HEK293 (cell line): ENCODE results near the gene RNF217.

Experiments
- CTCF ChIA-PET: fragments of 350-600 bp; formaldehyde crosslinking; extraction: SDS; loops from one replicate; lab custom pipeline; 2021; ENCODE audit warnings: antibody characterized with exemption; lab: Yijun Ruan, JAX
- POLR2A ChIA-PET: fragments of 300-600 bp; formaldehyde crosslinking; extraction: SDS; loops from one replicate; lab custom pipeline; 2020; ENCODE audit warnings: antibody characterized with exemption, inconsistent platforms; lab: Yijun Ruan, JAX
- H3K27ac ChIP-seq: fragments of 200-500 bp; sonication (Bioruptor generic); 2 replicates; pipeline ENCODE4 v1.5.1; 2014; ENCODE audit warnings: low read depth, low read length, control low read depth, inconsistent platforms; ENCODE audit errors: extremely low read depth
- H3K36me3 ChIP-seq, 2 experiments: fragments of 200-500 bp in 1 of 2; sonication (Bioruptor generic) in 1 of 2; 1 replicate in 1 of 2; 2 replicates in 1 of 2; pipeline ENCODE4 v1.5.1; 2014 to 2017; ENCODE audit warnings: inconsistent platforms in 2 of 2, low read length in 2 of 2; ENCODE audit not compliant: control insufficient read depth in 2 of 2, insufficient read depth in 1 of 2
- H3K4me1 ChIP-seq: fragments of 200-500 bp; sonication (Bioruptor generic); 2 replicates; pipeline ENCODE4 v1.5.1; 2014; ENCODE audit warnings: mild to moderate bottlenecking, low read length, inconsistent platforms; ENCODE audit not compliant: control insufficient read depth, insufficient read depth
- H3K4me3 ChIP-seq: 2 replicates; pipeline ENCODE4 v1.5.1; 2011; ENCODE audit warnings: low read depth, mild to moderate bottlenecking, control low read depth, low read length, moderate library complexity
- H3K9me3 ChIP-seq: fragments of 200-500 bp; sonication (Bioruptor generic); 2 replicates; pipeline ENCODE4 v1.5.1; 2014; ENCODE audit warnings: low read depth, low read length, inconsistent platforms; ENCODE audit not compliant: control insufficient read depth, insufficient read depth
- KLF8 ChIP-seq: fragments of 450-650 bp; formaldehyde crosslinking; IDR thresholded peaks from 2 replicates; pipeline ENCODE4 v1.5.1; 2016; ENCODE audit warnings: missing biosample characterization, missing genetic modification characterization
- PRDM1 ChIP-seq: fragments of 450-650 bp; formaldehyde crosslinking; IDR thresholded peaks from 2 replicates; pipeline ENCODE4; 2016; ENCODE audit warnings: missing biosample characterization, missing genetic modification characterization
- SETDB1 ChIP-seq: IDR thresholded peaks from one replicate; pipeline ENCODE4 v1.6.1; 2017; ENCODE audit warnings: mild to moderate bottlenecking, low read length, moderate library complexity, mixed read lengths; ENCODE audit not compliant: insufficient read length
- ZBTB48 ChIP-seq: fragments of 450-650 bp; formaldehyde crosslinking; IDR thresholded peaks from 2 replicates; pipeline ENCODE4 v1.5.1; 2016; ENCODE audit warnings: missing biosample characterization, missing genetic modification characterization
- ZEB2 ChIP-seq: fragments of 450-650 bp; formaldehyde crosslinking; IDR thresholded peaks from 2 replicates; pipeline ENCODE4 v1.5.1; 2016; ENCODE audit warnings: missing biosample characterization, missing genetic modification characterization
- ZIC2 ChIP-seq: fragments of 450-650 bp; formaldehyde crosslinking; IDR thresholded peaks from 2 replicates; pipeline ENCODE4 v1.5.1; 2016; ENCODE audit warnings: missing biosample characterization, missing genetic modification characterization
- ZNF138 ChIP-seq: fragments of 450-650 bp; formaldehyde crosslinking; IDR thresholded peaks from 2 replicates; pipeline ENCODE4 v1.5.1; 2016; ENCODE audit warnings: missing biosample characterization, missing genetic modification characterization, borderline replicate concordance
- ZNF266 ChIP-seq: fragments of 450-650 bp; formaldehyde crosslinking; IDR thresholded peaks from 2 replicates; pipeline ENCODE4 v1.5.1; 2016; ENCODE audit warnings: missing biosample characterization, missing genetic modification characterization, low read depth
- ZNF335 ChIP-seq: fragments of 450-650 bp; formaldehyde crosslinking; conservative IDR thresholded peaks from 2 replicates; pipeline ENCODE4 v1.5.1; 2016; ENCODE audit warnings: missing biosample characterization, missing genetic modification characterization
- ZNF366 ChIP-seq: fragments of 450-650 bp; formaldehyde crosslinking; conservative IDR thresholded peaks from 2 replicates; pipeline ENCODE4 v1.5.1; 2016; ENCODE audit warnings: missing biosample characterization, missing genetic modification characterization
- ZNF423 ChIP-seq: fragments of 450-650 bp; formaldehyde crosslinking; IDR thresholded peaks from 2 replicates; pipeline ENCODE4 v1.5.1; 2016; ENCODE audit warnings: missing biosample characterization, missing genetic modification characterization
- ZNF473 ChIP-seq: fragments of 450-650 bp; formaldehyde crosslinking; IDR thresholded peaks from 2 replicates; pipeline ENCODE4 v1.5.1; 2017; ENCODE audit warnings: missing biosample characterization, missing genetic modification characterization
- ZNF521 ChIP-seq: fragments of 450-650 bp; formaldehyde crosslinking; IDR thresholded peaks from 2 replicates; pipeline ENCODE4 v1.5.1; 2017; ENCODE audit warnings: missing biosample characterization, mild to moderate bottlenecking, missing genetic modification characterization
- ZNF561 ChIP-seq: fragments of 450-650 bp; IDR thresholded peaks from 2 replicates; pipeline ENCODE4 v1.5.1; 2018; ENCODE audit warnings: missing biosample characterization, missing genetic modification characterization, borderline replicate concordance
- ZNF585B ChIP-seq: fragments of 450-650 bp; formaldehyde crosslinking; IDR thresholded peaks from 2 replicates; pipeline ENCODE4 v1.5.1; 2016; ENCODE audit warnings: missing biosample characterization, missing genetic modification characterization
- ZNF629 ChIP-seq: fragments of 450-650 bp; formaldehyde crosslinking; IDR thresholded peaks from 2 replicates; pipeline ENCODE4 v1.5.1; 2017; ENCODE audit warnings: missing biosample characterization, missing genetic modification characterization
- ZNF664 ChIP-seq: fragments of 450-650 bp; formaldehyde crosslinking; IDR thresholded peaks from 2 replicates; pipeline ENCODE4 v1.5.1; 2016; ENCODE audit warnings: missing biosample characterization, missing genetic modification characterization
- ZSCAN30 ChIP-seq: fragments of 450-650 bp; IDR thresholded peaks from 2 replicates; pipeline ENCODE4 v1.5.1; 2018; ENCODE audit warnings: missing biosample characterization, mild to moderate bottlenecking, missing genetic modification characterization, moderate library complexity
- TF ChIP-seq, protein P1 (sequence below): fragments of 450-650 bp; formaldehyde crosslinking; IDR thresholded peaks from 2 replicates; pipeline ENCODE4 v1.5.1; 2016; ENCODE audit warnings: missing biosample characterization, missing genetic modification characterization
- TF ChIP-seq, protein P2 (sequence below): fragments of 450-650 bp; formaldehyde crosslinking; IDR thresholded peaks from 2 replicates; pipeline ENCODE4 v1.5.1; 2016; ENCODE audit warnings: missing biosample characterization, missing genetic modification characterization
- TF ChIP-seq, protein P3 (sequence below): fragments of 450-650 bp; formaldehyde crosslinking; IDR thresholded peaks from 2 replicates; pipeline ENCODE4 v1.5.1; 2016; ENCODE audit warnings: missing biosample characterization, missing genetic modification characterization
- TF ChIP-seq, protein P4 (sequence below): fragments of 450-650 bp; formaldehyde crosslinking; IDR thresholded peaks from 2 replicates; pipeline ENCODE4 v1.5.1; 2016; ENCODE audit warnings: missing biosample characterization, missing genetic modification characterization

Gene RNF217

DNA sequence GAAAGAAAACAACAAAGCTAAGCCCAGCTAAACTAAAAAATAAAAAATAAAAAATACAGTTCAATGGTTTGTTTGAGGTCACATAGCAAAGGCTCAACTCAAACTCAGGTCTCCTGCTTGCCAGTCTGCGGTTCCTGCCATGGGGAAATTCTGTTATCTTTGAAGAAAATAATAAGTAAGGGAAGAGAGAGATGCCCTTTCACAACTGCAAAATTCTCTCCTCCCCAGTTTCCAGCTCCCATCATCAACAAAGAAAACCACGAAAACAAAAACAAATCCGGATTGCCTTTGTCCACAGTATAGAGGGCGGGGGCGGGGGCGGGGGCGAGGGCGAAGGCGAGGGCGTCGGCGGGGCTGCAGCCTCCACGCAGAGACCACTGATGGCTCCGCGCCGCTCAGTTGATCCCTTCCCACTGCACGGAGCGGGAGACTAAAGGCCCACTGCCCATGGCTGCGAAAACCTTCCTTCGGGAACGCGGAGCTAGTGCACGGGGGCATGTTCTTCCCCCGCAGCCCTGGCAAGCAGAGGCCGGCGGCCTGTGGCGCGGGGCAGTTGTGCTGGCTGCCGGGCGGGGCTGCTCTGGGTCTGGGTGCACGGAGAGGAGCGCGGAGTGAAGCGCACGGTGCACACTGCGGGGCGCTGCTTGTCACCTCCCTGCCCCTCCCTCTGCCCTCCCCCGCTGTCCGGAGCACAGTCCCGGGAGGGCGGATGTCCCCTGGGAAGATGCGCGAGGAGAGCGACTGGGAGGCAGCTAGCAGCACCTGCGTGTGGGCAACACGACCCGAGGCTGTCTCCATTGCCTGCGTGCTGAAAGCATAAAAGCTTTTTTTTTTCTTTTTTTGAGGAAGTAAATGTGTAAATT lies 137.2 kb downstream of the RNF217 start (continued):
- peak; percentile 98 for TF ChIP-seq ZIC2 (tag by site-specific recombination)

DNA sequence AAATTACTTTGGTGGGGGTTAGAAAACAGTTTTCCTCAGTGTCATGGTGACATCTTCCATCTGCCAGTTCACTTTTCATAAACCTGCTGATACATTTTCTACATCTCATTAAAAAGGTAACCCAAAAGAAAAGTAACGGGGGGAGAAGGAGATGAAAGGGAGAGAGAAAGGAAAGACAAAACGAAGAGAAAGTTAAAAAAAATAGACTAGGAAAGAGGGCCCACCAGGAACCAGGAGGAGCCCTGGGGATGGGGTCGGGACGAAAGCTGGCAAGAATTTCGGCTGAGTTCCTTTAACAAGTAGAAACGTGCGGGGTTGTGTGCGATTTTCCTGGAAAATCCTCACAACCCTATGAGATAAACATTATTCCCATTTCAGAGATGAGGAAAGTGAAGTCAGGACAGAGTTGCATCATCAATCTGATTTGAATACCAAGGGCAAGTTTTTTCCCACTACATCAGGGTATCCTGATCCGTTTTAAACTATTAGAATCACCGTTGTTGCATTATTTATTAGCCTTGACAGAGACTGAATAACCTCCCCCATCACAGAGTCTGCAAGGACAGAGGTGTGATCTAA lies 137.9 kb downstream of the RNF217 start:
- ChIA-PET POLR2A (interaction anchor here (0.6 to 1.8 kb wide), 2 partner anchors 92 to 137 kb away, joined by 4 to 8 read pairs; no protein-coding TSS in a partner anchor), CTCF (interaction anchor here (1.0 to 4.3 kb wide), 2 partner anchors 14 to 196 kb away, joined by 6 to 28 read pairs; no protein-coding TSS in a partner anchor)
- peak overlapping the region; percentile 72 for H3K4me3 ChIP-seq
- peaks cover 3% of the 10 kb centered on the region for H3K4me1 ChIP-seq
- peak overlapping the region; percentile 57; the same call in 1 of the 2 replicates for H3K27ac ChIP-seq
- no peaks in the 10 kb centered on the region for H3K9me3 ChIP-seq
- H3K36me3 ChIP-seq, result no peaks in the 10 kb centered on the region
- TF ChIP-seq, protein P1, sequence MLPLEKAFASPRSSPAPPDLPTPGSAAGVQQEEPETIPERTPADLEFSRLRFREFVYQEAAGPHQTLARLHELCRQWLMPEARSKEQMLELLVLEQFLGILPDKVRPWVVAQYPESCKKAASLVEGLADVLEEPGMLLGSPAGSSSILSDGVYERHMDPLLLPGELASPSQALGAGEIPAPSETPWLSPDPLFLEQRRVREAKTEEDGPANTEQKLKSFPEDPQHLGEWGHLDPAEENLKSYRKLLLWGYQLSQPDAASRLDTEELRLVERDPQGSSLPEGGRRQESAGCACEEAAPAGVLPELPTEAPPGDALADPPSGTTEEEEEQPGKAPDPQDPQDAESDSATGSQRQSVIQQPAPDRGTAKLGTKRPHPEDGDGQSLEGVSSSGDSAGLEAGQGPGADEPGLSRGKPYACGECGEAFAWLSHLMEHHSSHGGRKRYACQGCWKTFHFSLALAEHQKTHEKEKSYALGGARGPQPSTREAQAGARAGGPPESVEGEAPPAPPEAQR (tag by site-specific recombination), result no peak
- TF ChIP-seq ZBTB48 (tag by site-specific recombination) (no peak), ZNF138 (no peak), ZNF629 (no peak), ZNF585B (tag by site-specific recombination) (no peak), ZEB2 (no peak; the same call in 1 of the 2 replicates), ZNF366 (tag by site-specific recombination) (peak; percentile 29; the same call in 1 of the 2 replicates), ZNF521 (no peak), ZNF266 (tag by site-specific recombination) (no peak), ZNF423 (no peak), ZNF561 (tag by site-specific recombination) (no peak), ZSCAN30 (tag by site-specific recombination) (no peak), SETDB1 (no peak), PRDM1 (peak; percentile 85), ZNF335 (tag by site-specific recombination) (peak; percentile 53), ZNF664 (tag by site-specific recombination) (peak; percentile 83; the same call in 1 of the 2 replicates), KLF8 (tag by site-specific recombination) (no peak), ZNF473 (tag by site-specific recombination) (no peak)
- TF ChIP-seq, protein P2, sequence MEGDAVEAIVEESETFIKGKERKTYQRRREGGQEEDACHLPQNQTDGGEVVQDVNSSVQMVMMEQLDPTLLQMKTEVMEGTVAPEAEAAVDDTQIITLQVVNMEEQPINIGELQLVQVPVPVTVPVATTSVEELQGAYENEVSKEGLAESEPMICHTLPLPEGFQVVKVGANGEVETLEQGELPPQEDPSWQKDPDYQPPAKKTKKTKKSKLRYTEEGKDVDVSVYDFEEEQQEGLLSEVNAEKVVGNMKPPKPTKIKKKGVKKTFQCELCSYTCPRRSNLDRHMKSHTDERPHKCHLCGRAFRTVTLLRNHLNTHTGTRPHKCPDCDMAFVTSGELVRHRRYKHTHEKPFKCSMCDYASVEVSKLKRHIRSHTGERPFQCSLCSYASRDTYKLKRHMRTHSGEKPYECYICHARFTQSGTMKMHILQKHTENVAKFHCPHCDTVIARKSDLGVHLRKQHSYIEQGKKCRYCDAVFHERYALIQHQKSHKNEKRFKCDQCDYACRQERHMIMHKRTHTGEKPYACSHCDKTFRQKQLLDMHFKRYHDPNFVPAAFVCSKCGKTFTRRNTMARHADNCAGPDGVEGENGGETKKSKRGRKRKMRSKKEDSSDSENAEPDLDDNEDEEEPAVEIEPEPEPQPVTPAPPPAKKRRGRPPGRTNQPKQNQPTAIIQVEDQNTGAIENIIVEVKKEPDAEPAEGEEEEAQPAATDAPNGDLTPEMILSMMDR (tag by site-specific recombination), result no peak
- TF ChIP-seq, protein P3, sequence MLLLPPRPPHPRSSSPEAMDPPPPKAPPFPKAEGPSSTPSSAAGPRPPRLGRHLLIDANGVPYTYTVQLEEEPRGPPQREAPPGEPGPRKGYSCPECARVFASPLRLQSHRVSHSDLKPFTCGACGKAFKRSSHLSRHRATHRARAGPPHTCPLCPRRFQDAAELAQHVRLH (tag by site-specific recombination), result peak; percentile 67
- TF ChIP-seq, protein P4, sequence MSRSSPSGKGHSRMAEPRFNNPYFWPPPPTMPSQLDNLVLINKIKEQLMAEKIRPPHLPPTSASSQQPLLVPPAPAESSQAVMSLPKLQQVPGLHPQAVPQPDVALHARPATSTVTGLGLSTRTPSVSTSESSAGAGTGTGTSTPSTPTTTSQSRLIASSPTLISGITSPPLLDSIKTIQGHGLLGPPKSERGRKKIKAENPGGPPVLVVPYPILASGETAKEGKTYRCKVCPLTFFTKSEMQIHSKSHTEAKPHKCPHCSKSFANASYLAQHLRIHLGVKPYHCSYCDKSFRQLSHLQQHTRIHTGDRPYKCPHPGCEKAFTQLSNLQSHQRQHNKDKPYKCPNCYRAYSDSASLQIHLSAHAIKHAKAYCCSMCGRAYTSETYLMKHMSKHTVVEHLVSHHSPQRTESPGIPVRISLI (tag by site-specific recombination), result no peak
